ENCODE measurements around the gene CTNNA2.
"Not testable (repeated sequence)": the region's sequence is repeated elsewhere in the genome, so short reads cannot be mapped to it uniquely, and the experiment has no call there.

The CTNNA2 gene

GRCh38 chr2:79984476-79984875 lies 471.6 kb downstream of the CTNNA2 start:
- no peak for DNase-seq (ENCODE audit: low read depth)

- DNase-seq (ENCODE audit: low read depth), result no peak
These were observed 472.3 kb downstream of the CTNNA2 start for GRCh38 chr2:79985145-79985544.

DNA sequence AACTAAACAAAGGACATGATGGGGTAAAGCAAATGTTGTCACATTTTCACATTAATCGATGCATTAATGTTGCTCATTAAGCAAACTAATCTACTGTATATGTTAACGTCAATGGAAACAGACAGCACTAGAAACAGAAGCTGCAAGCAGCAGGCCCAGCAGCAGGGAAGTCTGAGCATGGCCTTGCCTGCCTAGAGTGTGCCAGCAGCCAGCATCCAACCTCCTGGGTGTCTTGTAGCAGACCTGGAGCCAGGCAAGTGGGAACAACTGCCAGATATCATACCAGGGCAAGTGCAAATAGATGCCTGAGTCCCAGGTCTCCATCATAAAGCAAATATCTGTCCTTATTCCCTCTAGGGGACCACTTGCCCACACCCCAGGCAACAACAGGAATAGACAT lies 472.7 kb downstream of the CTNNA2 start:
- DNase-seq (ENCODE audit: low read depth), result no peak

GRCh38 chr2:79993144-79993543 lies 480.3 kb downstream of the CTNNA2 start:
- DNase-seq (ENCODE audit: low read depth), result no peak

DNA sequence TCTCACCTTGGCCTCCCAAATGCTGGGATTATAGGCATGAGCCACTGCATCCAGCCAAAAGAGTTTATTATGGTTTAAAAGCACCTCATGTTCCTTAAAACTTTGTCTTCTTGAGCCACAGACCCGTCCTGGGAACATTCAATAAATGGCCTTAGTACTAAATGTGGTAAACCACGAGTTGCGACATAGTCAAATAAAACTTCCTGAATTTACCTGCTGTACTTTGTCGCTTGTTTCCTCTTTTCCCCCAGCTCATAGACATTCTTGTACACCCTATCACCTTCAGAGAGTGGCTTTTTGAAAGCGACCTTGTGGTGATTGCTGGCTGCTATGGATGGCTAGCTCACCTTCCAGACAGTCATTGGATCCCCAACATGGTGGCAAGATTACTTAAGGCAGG lies 481.3 kb downstream of the CTNNA2 start:
- no peak for DNase-seq (ENCODE audit: low read depth)

DNA sequence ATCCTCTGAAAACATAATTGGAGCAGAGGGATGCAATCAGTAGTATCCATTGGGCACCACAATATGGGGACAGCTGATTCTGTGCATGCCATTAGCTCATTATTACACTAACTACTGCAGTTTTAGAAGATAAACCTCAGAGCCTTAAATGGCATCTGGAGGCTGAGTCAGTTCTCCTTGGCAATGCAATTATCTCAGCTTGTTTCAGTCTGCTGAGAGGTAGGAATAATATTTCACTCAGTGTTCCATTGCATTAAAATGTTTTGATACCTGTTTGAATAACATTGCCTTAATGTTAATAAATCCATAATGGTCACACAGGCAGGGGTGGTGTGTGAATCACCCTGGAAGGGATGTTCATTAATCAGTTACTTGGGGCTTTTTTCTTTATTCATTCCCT lies 482.1 kb downstream of the CTNNA2 start:
- no peak for DNase-seq (ENCODE audit: low read depth)

DNA sequence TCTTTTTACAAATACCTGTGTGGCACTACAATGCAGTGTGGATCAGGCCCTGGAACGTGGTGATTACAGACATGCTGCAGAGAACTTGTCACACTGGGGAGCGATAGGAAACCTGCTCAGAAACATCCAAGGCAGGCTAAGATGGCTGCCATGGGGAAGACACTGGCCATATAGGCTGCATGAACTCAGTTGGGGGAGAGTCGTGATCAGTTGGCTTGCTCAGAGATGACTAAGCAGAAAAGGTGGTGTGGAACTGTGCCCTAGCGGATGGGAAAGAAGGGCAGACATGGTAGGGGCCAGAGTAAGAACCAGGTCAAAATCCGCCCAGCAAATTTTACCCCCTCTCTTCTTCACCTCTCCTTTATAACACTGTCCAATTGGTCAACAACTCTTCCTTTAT lies 483.9 kb downstream of the CTNNA2 start:
- DNase-seq (ENCODE audit: low read depth), result no peak

- DNase-seq (ENCODE audit: low read depth), result no peak
These were observed 488.9 kb downstream of the CTNNA2 start for GRCh38 chr2:80001701-80002101.

DNA sequence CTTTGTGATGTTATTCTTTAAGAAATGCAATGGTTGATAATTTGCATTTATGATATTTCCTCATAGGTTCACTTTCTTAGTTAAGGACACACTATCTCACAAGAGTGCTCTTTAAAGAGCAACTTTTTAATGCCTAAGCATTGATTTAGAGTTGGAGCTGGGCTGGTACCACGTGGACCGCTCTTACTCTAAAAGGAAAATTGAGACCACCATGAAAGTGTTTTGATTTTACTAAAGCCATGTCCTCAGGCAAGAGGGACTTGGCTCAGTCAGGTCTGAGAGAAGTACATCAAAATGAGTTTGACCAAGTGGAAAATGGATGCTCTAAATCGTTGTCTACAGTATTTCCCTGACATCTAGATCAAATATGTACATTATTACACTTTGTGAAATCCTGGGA lies 489.3 kb downstream of the CTNNA2 start:
- DNase-seq (ENCODE audit: low read depth), result no peak

DNA sequence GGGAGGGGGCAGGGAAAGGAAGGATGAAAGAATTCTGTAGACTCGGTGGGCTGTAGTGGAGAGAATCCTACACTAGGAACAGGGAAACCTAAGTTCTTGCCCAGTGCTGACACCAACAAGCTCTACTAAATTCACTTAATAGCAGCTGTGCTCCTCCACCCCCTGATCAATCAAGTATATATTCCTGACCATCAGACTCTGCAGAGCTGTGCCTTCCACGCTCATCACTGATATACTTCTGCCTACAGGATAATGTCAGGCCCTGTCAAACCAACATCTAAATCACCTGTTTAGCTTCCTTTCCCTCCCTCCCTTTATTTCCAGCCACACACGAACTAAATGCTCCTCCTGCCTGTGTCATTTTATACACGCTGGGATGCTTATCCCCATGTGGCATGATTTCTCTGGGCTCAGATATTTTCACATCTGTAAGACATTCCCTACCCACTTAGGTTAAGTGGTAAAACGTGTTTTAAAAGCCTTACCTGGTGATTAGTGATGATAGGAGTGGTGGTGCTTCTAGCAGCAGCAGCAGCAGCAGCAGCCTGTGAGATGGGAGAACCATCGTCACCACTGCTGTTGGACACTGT lies 489.8 kb downstream of the CTNNA2 start:
- no peak for DNase-seq (ENCODE audit: low read depth)

DNA sequence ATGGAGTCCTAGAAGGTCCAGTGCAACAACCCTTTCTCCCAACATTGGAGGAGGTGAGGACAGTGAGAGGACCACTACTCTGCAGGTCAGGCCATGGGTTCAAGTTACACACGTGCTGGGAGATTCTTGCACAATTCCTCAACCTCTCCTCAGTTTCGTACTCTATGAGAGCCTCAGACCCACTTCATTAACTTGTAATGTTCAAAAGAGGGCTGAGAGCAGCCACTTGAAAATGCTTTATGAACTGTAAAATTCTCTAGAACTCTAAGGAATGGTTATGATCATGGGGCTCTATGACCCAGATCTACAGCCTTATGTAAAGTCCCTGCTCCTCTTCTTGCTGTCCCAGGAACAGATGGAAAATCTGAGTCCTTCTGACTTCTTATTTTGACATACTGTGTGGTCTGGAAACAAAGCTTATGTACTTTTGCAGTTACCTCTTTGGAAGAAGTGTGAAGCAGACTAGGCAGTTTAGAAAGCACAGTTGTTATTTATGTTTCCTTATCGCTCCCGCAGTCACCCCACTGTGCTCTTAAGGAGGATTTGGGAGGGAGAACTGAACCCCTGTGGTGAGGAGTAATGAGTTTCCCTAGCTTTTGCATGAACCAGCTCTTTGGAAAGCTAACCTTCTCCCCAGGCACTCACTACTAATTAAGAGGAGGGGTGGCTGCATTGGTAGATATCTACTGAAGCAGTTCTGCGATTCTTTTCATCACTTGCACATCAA lies 495.1 kb downstream of the CTNNA2 start:
- no peak for DNase-seq (ENCODE audit: low read depth)

DNA sequence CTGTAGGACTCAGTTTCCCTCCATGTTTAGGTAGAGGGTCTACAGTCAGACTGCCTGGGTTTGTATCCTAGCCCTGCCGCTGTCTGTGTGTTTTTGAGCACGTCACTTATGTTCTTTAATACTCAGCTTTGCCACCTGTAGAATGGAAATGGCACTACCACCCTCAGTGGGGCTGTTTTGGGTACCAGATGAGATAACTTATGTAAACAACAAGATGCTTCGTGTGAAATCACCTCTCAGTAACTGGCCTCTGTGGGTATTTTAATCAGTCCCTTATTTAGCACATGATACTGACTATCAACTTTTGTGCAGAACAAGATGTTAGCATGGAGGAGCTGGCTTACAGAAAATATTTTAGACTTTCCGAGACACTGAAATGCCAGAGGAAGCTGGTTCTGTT lies 495.7 kb downstream of the CTNNA2 start:
- no peak for DNase-seq (ENCODE audit: low read depth)

DNA sequence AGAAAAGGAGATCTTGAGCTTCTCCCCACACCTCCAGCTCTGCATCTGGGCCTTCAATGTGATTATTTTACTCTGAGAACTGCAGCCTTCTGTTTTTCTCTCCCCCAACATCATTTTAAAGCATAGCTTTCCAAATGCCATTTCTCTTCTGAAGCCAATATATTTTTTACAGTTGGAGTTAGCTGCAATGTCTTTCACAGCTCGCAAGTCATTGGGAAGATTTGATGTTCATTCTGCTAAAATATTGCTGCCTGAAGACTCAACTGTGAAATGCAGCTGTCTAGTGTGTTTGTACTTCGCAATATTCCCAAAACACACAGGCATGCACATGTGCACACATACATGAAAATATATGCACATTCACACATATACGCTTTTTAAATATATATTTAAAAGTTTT lies 496.4 kb downstream of the CTNNA2 start:
- no peak for DNase-seq (ENCODE audit: low read depth)

DNA sequence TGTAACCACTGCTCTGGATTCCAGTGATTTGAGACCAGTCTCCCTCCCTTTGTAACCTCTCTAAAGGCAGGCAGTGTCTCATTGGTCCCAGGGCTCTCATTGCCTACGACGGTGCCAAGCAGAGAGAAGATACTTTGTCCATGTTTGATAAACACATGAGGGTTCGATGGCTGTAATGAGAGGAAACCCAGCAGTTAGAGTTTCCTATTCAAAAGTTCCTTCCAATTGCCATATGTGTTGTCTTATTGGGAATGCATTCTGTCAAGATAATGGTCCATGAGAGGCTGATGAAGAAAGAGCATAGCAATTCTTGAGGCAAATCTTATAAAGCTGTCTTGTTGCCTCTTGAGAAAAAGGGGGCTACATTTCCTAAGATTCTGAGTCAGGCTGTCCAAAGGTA lies 499.2 kb downstream of the CTNNA2 start:
- DNase-seq (ENCODE audit: low read depth), result no peak

DNA sequence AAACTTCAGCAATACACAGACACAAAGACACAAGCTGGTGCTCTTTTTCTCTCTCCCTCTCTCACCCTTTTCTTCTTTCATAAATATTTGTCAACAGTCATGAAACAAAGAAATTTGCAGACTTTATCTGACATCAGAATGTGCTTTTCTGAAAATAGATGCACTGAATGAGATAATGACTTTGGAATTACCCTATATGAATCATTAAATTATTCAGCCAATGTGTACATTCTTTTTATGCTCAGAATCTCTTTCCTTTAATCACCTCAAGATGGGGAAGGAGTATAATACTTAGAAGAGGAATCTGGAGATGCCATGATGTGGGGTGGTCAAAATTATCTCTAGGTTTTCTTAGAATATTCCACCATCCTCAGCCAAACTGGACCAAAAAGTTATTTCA lies 501.8 kb downstream of the CTNNA2 start:
- no peak for DNase-seq (ENCODE audit: low read depth)

DNA sequence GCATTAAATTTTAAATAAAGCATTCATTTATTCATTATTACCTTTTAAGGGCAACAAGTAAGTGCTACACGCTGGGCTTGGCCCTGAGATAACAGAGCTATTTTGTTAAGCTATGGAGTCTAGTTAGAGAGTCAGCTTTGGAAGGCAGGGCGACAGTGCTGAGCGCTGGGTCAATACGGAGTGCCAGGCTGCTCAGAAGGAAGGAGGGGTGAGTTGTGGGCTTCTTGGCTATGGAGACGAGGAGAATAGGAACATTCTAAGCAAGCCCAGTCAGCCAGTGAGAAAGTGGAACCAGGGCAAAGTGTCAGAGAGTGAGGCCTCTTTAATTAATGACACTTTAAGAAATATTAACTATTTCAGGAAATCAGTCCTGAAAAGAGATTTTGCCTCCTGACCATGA lies 503.3 kb downstream of the CTNNA2 start:
- no peak for DNase-seq (ENCODE audit: low read depth)

GRCh38 chr2:80019571-80020460 lies 507.0 kb downstream of the CTNNA2 start:
- DNase-seq (ENCODE audit: low read depth), result no peak

GRCh38 chr2:80022018-80022417 lies 509.2 kb downstream of the CTNNA2 start:
- no peak for DNase-seq (ENCODE audit: low read depth)

DNA sequence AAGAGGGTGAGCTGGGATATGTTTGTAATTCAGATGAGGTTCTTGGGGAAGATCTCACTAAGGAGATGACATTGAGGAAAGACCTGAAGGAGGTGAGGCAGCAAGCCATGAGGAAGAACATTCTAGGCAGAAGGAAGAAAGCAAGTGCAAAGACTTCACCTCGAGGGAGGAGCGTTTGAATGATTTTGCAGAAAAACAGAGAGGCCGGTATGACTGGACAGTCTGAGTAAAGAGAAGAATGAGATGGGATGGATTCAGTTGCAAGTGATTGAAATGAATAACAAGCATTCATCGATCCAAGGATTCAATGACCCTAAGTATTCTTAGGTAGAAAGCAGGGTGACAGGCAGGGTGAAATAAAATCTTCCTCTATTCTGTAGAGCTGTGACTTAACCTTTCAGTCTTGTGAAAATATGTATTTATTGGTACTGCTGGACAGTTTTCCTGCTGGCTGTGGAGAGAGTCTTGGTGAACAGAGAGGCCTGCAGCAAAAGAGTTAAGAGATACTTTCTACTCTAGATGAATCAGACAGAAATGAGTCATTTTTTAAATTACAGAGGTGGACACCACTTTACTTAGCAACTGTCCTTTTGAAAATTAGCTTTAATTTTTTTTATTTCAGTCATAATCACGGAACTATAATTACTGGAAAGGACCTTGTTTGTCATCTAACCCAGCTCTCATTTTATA lies 513.3 kb downstream of the CTNNA2 start:
- DNase-seq (ENCODE audit: low read depth), result no peak

DNA sequence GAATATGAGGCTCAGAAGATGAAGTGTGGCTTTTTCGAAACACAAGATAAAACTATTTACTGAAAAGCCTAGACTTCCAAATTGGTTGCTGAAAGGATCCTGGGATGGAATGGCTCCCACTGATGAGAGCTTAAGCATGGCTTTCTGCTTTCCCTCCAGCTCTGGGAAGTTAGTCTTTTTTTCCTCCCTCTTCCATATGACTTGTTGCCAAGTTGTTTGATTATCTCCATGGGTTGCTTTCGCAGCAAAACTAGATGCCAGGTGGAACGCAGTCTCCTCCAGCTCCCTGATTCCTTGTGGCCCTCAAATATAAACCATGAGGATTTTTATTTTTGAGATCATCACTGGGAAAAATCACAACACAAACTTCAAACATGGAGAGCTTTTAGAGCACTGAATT lies 515.2 kb downstream of the CTNNA2 start:
- DNase-seq (ENCODE audit: low read depth), result no peak

DNA sequence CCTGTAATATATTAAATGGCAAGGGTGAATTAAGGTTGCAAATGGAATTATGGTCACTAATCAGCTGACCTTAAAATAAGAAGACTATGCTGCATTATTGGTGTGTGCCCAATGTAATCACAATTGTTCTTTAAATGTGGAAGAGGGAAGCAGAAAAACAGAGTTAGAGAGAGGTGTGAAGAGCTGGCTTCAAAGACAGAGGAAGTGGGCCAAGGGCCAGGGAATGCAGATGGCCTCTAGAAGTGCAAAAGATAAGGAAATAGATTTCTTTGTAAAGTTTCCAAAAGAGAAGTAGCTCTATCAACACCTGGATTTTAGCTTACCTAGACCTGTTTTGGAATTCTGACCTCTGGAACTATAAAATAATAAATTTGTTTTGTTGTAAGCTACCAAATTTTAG lies 515.7 kb downstream of the CTNNA2 start:
- no peak for DNase-seq (ENCODE audit: low read depth)

DNA sequence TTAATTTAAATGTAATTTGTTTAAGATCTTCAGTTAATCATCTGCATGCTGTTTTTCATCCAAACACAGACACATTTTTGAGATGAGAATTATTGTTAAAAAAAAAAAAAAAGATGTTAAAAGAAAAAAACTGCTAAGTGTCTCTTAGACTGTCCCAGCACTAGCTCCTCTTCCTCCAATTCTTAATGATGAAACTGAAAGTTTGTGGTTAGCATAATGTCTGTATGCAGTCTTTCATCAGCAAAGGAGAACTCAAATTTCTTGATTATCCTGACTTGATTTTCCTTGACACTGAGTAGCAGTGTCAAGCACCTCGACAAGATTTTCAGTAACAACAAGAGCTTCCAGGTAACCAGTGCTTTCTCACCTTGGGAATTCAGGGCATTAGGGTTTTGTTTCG lies 517.3 kb downstream of the CTNNA2 start:
- no peak for DNase-seq (ENCODE audit: low read depth)

DNA sequence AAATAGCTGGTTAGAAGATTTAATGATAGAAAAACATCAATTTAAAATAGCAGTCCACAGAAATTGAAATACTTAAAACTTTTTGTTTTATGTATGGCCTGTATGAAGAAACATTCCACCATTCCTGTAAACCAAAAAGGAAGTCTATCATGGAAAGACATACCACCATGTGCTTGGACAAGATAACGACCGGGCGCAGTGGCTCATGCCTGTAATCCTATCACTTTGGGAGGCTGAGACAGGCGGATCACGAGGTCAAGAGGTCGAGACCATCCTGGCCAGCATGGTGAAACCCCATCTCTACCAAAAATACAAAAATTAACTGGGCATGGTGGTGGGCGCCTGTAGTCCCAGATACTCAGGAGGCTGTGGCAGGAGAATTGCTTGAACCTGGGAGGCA lies 519.8 kb downstream of the CTNNA2 start:
- DNase-seq (ENCODE audit: low read depth), result not testable (repeated sequence)

Measured in stimulated activated CD8-positive, alpha-beta memory T cell treated with anti-CD3 and anti-CD28 coated beads, Interleukin-7, amount 100 ng/mL, for 24 hours (primary cell).